Measurements from ENCODE around the gene NRCAM. TPM values are rescaled to one million over a fixed set of nuclear protein-coding genes. Genes with fewer than 3 reads are reported as not detected.
A peak's percentile ranks its signal among the peaks of the same experiment; 100 is the strongest.

The NRCAM gene
- polyA plus RNA-seq, 2 of the 4 experiments (the other 2 are of a cell fraction), result 129 to 210 TPM

DNA sequence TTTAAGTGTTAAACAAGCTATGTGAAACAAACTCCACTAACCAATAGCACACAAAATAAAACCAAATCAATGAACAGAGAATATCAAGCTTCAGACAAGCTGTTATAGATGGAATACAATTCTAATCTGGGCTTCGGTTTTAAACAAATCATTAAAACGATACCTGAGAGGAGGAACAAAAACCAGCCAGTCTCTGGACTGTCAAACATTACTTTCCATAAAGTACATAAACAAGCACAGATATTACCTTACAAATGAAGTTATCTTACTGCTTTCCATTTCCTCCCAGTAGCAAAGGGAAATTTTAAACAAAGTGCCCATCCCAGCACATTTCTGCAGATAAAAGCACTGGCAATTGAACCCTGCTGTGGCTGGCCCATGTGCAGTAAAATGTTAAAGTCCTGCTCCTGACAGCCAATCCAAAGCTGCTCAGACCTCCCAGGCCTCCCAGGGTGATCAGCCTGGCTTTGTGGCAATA lies 128.0 kb downstream of the NRCAM start:
- WGBS (ENCODE audit: missing lambda C conversion rate), result 72% methylated on average over 2 of the region's 2 CpGs
- CTCF ChIA-PET, result interaction anchor here (0.6 kb wide), 1 partner anchor 20 kb away, joined by 3 read pairs; no protein-coding TSS in a partner anchor
- POLR2A ChIA-PET, result no interaction called here
- no peaks in the 10 kb centered on the region for H3K9me3 ChIP-seq
- H3K4me3 ChIP-seq, result no peak overlapping the region
- peak overlapping the region; percentile 9; the same call in 1 of the 3 replicates for H3K4me2 ChIP-seq
- ATAC-seq, result no peak
- TF ChIP-seq, protein P1, sequence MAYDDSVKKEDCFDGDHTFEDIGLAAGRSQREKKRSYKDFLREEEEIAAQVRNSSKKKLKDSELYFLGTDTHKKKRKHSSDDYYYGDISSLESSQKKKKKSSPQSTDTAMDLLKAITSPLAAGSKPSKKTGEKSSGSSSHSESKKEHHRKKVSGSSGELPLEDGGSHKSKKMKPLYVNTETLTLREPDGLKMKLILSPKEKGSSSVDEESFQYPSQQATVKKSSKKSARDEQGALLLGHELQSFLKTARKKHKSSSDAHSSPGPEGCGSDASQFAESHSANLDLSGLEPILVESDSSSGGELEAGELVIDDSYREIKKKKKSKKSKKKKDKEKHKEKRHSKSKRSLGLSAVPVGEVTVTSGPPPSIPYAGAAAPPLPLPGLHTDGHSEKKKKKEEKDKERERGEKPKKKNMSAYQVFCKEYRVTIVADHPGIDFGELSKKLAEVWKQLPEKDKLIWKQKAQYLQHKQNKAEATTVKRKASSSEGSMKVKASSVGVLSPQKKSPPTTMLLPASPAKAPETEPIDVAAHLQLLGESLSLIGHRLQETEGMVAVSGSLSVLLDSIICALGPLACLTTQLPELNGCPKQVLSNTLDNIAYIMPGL (CRISPR knock-in tag; IDR thresholded peaks at IDR 0.05; ENCODE audit: borderline replicate concordance), result no peak
- TF ChIP-seq RAD21 (conservative IDR thresholded peaks at IDR 0.05 in 1 of 2, IDR thresholded peaks at IDR 0.05 in 1 of 2), result no peak
- no peak for TF ChIP-seq CHD4 (IDR thresholded peaks at IDR 0.05; ENCODE audit: borderline replicate concordance)
- no peak for TF ChIP-seq TP53 (CRISPR knock-in tag; IDR thresholded peaks at IDR 0.05)
- TF ChIP-seq NFE2L2 (conservative IDR thresholded peaks at IDR 0.05; ENCODE audit: low read length), result no peak
- TF ChIP-seq HEYL (CRISPR knock-in tag; IDR thresholded peaks at IDR 0.05), result no peak
- no peak for TF ChIP-seq BHLHE40 (IDR thresholded peaks at IDR 0.05; ENCODE audit: low read depth, low read length)
- TF ChIP-seq REST (IDR thresholded peaks at IDR 0.05), result no peak
- no peak for TF ChIP-seq ZNF302 (CRISPR knock-in tag; IDR thresholded peaks at IDR 0.05)
- no peak for TF ChIP-seq ELK1 (IDR thresholded peaks at IDR 0.05; ENCODE audit: low read depth, low read length)
- TF ChIP-seq FOSL2 (IDR thresholded peaks at IDR 0.05), result no peak
- no peak for TF ChIP-seq FOSL2 (CRISPR knock-in tag; IDR thresholded peaks at IDR 0.05)
- TF ChIP-seq RFX5 (IDR thresholded peaks at IDR 0.05), result no peak
- TF ChIP-seq HOXB5 (CRISPR knock-in tag; IDR thresholded peaks at IDR 0.05), result no peak
- no peak for TF ChIP-seq EP300 (IDR thresholded peaks at IDR 0.05)
- TF ChIP-seq KDM5A (IDR thresholded peaks at IDR 0.05), result no peak
- H3K27ac ChIP-seq, result no peak overlapping the region
- H3K4me1 ChIP-seq, result peaks cover 46% of the 10 kb centered on the region; the same call in 2 of the 3 replicates
- no peak for DNase-seq (ENCODE audit: low read depth in 1 of 2, low spot score in 1 of 2)
- FAIRE-seq, result no peak

DNA sequence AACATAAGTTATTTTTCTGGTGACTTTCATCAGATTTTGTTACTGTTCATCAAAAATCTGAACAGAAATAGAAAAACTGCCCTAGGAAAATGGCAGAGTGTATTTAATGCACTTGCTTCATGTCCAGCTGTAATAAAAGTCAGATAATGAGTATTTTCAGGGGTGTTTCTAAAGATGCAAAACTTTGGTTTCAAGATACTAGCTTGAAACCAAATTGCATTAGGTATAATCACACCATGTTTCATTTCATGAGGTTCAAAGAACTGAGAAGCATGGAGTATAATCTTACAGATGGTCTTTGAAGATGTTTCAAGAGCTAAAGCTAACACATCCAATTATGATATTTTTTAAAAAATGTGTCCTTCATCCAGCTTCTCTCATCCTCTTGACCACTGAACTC lies 128.9 kb downstream of the NRCAM start:
- no peak overlapping the region for H3K4me3 ChIP-seq
- ATAC-seq (no peak), FAIRE-seq (no peak), DNase-seq (ENCODE audit: low read depth in 1 of 2, low spot score in 1 of 2) (no peak)
- no peaks in the 10 kb centered on the region for H3K9me3 ChIP-seq
- POLR2A ChIA-PET, result no interaction called here
- H3K4me1 ChIP-seq, result peaks cover 42% of the 10 kb centered on the region; the same call in 2 of the 3 replicates
- no peak for TF ChIP-seq HDAC2 (IDR thresholded peaks at IDR 0.05)
- no peak for TF ChIP-seq CBX8 (IDR thresholded peaks at IDR 0.05)
- TF ChIP-seq NFE2L2 (conservative IDR thresholded peaks at IDR 0.05; ENCODE audit: low read length), result no peak
- TF ChIP-seq HOXB5 (CRISPR knock-in tag; IDR thresholded peaks at IDR 0.05), result no peak
- TF ChIP-seq HEYL (CRISPR knock-in tag; IDR thresholded peaks at IDR 0.05), result no peak
- TF ChIP-seq EHMT2 (IDR thresholded peaks at IDR 0.05; ENCODE audit: low read depth), result no peak
- TF ChIP-seq, protein P2, sequence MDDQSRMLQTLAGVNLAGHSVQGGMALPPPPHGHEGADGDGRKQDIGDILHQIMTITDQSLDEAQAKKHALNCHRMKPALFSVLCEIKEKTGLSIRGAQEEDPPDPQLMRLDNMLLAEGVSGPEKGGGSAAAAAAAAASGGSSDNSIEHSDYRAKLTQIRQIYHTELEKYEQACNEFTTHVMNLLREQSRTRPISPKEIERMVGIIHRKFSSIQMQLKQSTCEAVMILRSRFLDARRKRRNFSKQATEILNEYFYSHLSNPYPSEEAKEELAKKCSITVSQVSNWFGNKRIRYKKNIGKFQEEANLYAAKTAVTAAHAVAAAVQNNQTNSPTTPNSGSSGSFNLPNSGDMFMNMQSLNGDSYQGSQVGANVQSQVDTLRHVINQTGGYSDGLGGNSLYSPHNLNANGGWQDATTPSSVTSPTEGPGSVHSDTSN (IDR thresholded peaks at IDR 0.05), result no peak
- no peak for TF ChIP-seq EHF (CRISPR knock-in tag; IDR thresholded peaks at IDR 0.05)
- TF ChIP-seq SREBF2 (IDR thresholded peaks at IDR 0.05), result no peak
- no peak overlapping the region for H3K27ac ChIP-seq
- CTCF ChIA-PET, result no interaction called here
- no peak overlapping the region for H3K4me2 ChIP-seq
